Peyer's patch (tissue), 4 donors: Measurements from ENCODE around the gene HOXC5. TPM values are rescaled to one million over a fixed set of nuclear protein-coding genes. Genes with fewer than 3 reads are reported as not detected.

Experiments used
- DNase-seq, 3 donors: peaks; one replicate each; pipeline ENCODE4 v3.0.0-alpha.2; 2017 to 2019
- H3K27ac ChIP-seq, 4 donors: fragments of 200-600 bp; sonication (generic); one replicate each; pipeline ENCODE4 v1.5.1; 2016 to 2019
- H3K27me3 ChIP-seq, 2 donors: fragments of 200-600 bp; sonication (generic); one replicate each; pipeline ENCODE4 v1.5.1; 2019
- H3K36me3 ChIP-seq, 3 donors: fragments of 200-600 bp; sonication (generic); one replicate each; pipeline ENCODE4 v1.5.1; 2016 to 2019
- H3K4me1 ChIP-seq, 4 donors: fragments of 200-600 bp; sonication (generic); one replicate each; pipeline ENCODE4 v1.5.1; 2016 to 2019
- H3K4me3 ChIP-seq, 4 donors: fragments of 200-600 bp; sonication (generic); 1 replicate in 3 of 4; 2 replicates in 1 of 4; pipeline ENCODE4 v1.5.1; 2016 to 2019; ENCODE audit warnings: mild to moderate bottlenecking in 1 of 4
- H3K9me3 ChIP-seq, 4 donors: fragments of 200-600 bp; sonication (generic); one replicate each; pipeline ENCODE4 v1.5.1; 2016 to 2019; ENCODE audit warnings: mild to moderate bottlenecking in 1 of 4
- POLR2A ChIP-seq, 2 donors: fragments of 450-650 bp; IDR thresholded peaks; one replicate each; pipeline ENCODE4 v1.5.1; 2017; ENCODE audit warnings: antibody characterized with exemption in 2 of 2, mild to moderate bottlenecking in 2 of 2, moderate library complexity in 2 of 2
- total RNA-seq, 4 donors: library from RNA; depleted of rRNA; stranded (reverse); fragments of >200 nt; gene quantifications; one replicate each; pipeline ENCODE4 v1.1.0, GENCODE V29; 2016
- TF ChIP-seq, protein P1 (sequence below), 6 experiments: fragments of 450-650 bp in 4 of 6; fragments of 200-600 bp in 2 of 6; sonication (generic) in 1 of 6; IDR thresholded peaks; one replicate each; pipeline ENCODE4 v1.5.1; 2017 to 2019; ENCODE audit warnings: antibody characterized with exemption in 6 of 6, mild to moderate bottlenecking in 3 of 6, moderate library complexity in 1 of 6

The HOXC5 gene
- total RNA-seq, 4 donors from 2014 or later, result not detected

DNA sequence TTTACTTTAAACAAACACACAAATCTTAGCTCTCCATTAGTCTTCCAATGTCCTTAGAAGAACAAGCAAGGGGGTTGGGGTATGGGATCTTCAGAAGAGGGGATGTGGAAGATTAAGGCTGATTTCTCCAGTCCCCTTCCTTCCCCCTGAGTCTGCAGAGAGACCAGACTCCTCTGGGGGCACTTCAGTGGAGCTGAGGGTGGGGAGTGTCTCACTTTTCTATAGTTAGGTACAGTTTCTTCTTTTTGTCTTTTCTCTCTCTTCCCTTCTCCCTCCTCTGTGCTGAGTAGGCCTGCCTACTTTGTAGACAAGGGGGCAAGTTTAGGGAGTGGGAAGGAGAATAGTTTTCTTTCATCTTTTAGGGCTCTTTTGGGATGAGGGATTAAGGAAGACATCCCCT, 23.3 kb downstream of the HOXC5 start:
- no peak overlapping the region for H3K4me3 ChIP-seq
- no peak overlapping the region for H3K27ac ChIP-seq
- peaks cover 0 to 10% (median 6%) of the 10 kb centered on the region in 4 donors for H3K4me1 ChIP-seq
- H3K9me3 ChIP-seq, result no peaks in the 10 kb centered on the region
- H3K27me3 ChIP-seq, result no peaks in the 10 kb centered on the region
- H3K36me3 ChIP-seq, result no peaks in the 10 kb centered on the region
- TF ChIP-seq, protein P1, sequence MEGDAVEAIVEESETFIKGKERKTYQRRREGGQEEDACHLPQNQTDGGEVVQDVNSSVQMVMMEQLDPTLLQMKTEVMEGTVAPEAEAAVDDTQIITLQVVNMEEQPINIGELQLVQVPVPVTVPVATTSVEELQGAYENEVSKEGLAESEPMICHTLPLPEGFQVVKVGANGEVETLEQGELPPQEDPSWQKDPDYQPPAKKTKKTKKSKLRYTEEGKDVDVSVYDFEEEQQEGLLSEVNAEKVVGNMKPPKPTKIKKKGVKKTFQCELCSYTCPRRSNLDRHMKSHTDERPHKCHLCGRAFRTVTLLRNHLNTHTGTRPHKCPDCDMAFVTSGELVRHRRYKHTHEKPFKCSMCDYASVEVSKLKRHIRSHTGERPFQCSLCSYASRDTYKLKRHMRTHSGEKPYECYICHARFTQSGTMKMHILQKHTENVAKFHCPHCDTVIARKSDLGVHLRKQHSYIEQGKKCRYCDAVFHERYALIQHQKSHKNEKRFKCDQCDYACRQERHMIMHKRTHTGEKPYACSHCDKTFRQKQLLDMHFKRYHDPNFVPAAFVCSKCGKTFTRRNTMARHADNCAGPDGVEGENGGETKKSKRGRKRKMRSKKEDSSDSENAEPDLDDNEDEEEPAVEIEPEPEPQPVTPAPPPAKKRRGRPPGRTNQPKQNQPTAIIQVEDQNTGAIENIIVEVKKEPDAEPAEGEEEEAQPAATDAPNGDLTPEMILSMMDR (IDR thresholded peaks at IDR 0.05), result no peak
- no peak for TF ChIP-seq POLR2A (IDR thresholded peaks at IDR 0.05)
- no peak for DNase-seq

DNA sequence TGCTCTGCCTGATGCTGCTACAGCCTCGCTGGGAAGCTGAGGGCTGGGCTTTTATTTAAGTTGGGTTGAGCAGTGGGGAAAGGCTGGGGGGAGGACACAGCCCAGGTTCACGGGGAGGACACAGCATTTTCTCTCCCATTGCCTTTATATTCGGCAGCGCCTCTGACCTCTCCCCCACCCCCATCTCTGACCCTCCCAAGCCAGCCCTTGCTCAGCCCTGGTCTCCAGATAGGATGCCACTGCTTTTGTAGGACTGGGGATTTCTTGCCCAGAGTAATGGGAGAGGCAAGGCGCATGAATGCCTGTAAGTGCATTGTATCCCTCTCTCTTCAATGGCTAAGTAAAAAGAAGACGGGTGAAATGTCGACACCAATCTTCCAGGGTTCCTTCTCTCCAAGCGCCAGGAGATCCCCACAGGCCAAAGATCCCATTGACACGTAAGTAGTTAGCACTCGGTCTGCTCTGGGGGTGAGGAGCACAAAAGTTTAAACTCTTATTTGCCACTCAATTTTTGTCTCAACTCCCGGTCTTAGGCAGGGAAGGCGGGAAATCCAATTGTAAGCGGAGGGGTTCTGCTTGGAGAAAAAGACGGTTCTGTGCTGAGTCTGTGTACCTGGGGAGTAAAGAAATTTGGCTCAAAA, 25.4 kb downstream of the HOXC5 start:
- DNase-seq, result no peak
- peaks cover 0 to 8% of the 10 kb centered on the region in 2 donors for H3K27me3 ChIP-seq
- no peak for TF ChIP-seq POLR2A (IDR thresholded peaks at IDR 0.05)

DNA sequence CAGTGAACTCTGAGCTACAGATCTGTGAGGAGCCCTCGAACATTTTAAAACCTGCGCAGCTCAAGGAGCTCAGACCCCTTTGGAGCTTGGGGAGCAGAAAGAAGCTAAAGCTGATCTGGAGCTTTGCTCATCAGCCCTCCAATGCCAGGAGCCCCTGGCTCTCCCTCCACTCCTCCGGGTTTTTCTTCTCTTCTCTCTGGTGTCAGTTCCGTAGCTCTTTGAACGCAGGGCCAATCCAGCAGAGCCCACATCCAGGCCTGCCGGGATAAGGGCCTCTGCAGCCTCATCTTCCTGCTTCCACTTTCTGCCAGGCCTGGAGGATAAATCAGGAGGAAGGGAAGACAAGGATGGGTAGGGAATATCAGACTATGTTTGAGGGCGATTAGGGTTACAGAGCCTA, 26.8 kb downstream of the HOXC5 start:
- Histone ChIP-seq H3K9me3 (no peaks in the 10 kb centered on the region), H3K27ac (no peak overlapping the region), H3K4me3 (no peak overlapping the region), H3K4me1 (no peaks in the 10 kb centered on the region), H3K36me3 (no peaks in the 10 kb centered on the region), H3K27me3 (peaks cover 0 to 8% of the 10 kb centered on the region in 2 donors)
- no peak for DNase-seq
- no peak for TF ChIP-seq POLR2A (IDR thresholded peaks at IDR 0.05)
- TF ChIP-seq, protein P1 (IDR thresholded peaks at IDR 0.05), result no peak

More for the DNA sequence above, 25.4 kb downstream of the HOXC5 start:
- Histone ChIP-seq H3K27ac (no peak overlapping the region), H3K9me3 (no peaks in the 10 kb centered on the region), H3K4me1 (no peaks in the 10 kb centered on the region), H3K4me3 (no peak overlapping the region), H3K36me3 (no peaks in the 10 kb centered on the region)

DNA sequence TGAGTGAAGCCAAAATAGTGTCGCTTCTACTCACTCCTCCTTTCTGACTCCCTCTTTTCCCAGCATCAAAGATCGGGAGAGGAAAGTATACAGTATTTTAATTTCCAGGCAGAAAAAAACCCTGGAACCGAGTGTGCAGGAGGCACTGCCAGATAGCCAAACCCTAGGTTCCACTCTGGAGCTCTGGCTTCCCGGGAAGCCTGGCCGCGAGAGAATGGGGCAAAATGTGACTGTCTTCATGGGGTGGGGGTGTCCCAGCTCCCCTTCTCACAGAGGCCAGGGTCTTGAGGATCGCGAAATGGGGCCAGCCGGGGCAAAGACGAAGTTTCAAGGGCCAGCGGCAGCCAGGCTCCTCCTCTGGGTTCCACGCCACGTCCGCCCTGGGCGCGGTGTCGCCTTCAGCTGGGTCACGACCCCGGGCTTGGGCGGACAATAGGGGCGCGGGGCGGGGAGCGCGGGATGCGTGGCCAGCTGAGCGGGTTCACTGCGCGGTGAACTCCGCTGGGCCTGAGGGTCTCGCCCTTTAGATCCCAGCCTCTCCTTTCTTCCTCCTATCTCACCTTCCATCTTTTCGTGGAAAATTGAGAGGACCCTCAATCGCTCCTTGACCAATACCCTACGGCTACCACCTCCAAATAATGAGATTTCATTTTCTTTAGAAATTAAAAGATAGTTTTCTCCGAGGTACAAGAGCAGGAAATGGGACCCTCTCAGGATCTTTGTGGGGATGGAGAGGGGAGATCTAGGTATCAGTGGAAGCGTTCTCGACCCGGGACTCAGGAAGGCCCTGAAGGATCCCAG, 27.5 kb downstream of the HOXC5 start:
- H3K9me3 ChIP-seq, result no peaks in the 10 kb centered on the region
- no peak overlapping the region for H3K4me3 ChIP-seq
- no peak overlapping the region for H3K27ac ChIP-seq
- peaks cover 0 to 8% of the 10 kb centered on the region in 2 donors for H3K27me3 ChIP-seq
- no peaks in the 10 kb centered on the region for H3K4me1 ChIP-seq
- DNase-seq, result no peak
- H3K36me3 ChIP-seq, result no peaks in the 10 kb centered on the region
- no peak for TF ChIP-seq POLR2A (IDR thresholded peaks at IDR 0.05)
- TF ChIP-seq, protein P1 (IDR thresholded peaks at IDR 0.05), result no peak

DNA sequence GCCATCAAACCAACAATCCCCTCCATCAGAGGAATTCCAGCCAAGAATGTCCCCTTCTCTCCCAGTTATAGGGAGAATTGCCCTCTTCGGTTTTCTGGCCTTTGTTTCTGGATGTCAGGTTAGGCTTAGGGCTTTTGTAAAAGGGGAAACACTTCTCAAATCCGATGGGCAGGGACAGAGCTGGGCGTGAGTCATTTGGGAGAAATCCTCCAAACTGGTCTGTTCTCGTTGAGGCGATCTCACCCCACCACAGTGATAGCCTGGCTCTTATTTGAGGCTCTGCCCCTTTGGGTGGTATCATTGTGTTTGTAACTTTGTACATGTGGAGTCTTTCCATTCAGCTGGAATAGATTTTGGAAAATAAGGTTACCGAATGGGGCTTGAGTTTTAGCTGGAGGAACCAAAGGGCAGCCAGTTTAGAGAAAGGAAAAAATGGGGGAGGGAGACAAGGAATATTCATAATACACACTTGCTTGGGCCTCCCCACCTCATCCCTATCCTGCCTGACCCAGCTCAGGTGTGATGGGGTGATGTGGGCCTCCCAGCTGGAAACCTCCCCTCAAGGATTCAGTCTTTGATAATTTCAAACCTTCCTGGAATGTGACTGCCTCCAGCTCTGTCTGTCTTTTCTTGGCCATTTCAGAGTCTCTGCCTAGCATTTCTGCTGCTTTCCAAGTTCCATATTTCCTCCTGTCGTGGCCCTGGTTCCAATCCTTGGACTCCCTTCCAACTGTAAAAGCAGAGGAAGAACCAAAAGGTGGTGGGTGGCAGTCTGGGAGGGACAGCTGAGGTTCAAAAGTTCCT, 28.3 kb downstream of the HOXC5 start:
- no peak for TF ChIP-seq POLR2A (IDR thresholded peaks at IDR 0.05)
- TF ChIP-seq, protein P1 (IDR thresholded peaks at IDR 0.05), result no peak
- no peaks in the 10 kb centered on the region for H3K36me3 ChIP-seq
- H3K27ac ChIP-seq, result no peak overlapping the region
- DNase-seq, result no peak
- H3K4me1 ChIP-seq, result no peaks in the 10 kb centered on the region
- peaks cover 0 to 8% of the 10 kb centered on the region in 2 donors for H3K27me3 ChIP-seq
- no peaks in the 10 kb centered on the region for H3K9me3 ChIP-seq
- H3K4me3 ChIP-seq, result no peak overlapping the region
